K562 (cell line): ENCODE measurements around the gene PPP4R3C. TPM values are rescaled to one million over a fixed set of nuclear protein-coding genes. Genes with fewer than 3 reads are reported as not detected.

Experiments
- ATAC-seq: fragments of 200-7000 bp; cut with Tn5 transposase; 3 replicates; pipeline ENCODE4 v1.9.1; 2020; ENCODE audit warnings: moderate library complexity
- BruUV-seq: library from RNA; stranded (reverse); fragments of 400-500 nt; replicated peaks from 2 replicates; lab custom pipeline; 2021; lab: Mats Ljungman, UMichigan
- CTCF ChIA-PET: fragments of 300-600 bp; formaldehyde crosslinking; extraction: SDS; loops from one replicate; lab custom pipeline; 2021; ENCODE audit warnings: low intra/inter-chr PET ratio; lab: Yijun Ruan, JAX
- POLR2A ChIA-PET: fragments of 300-600, 350-650 bp; sonication (Branson Sonifier 250); formaldehyde crosslinking; extraction: SDS; loops from one replicate; lab custom pipeline; 2021; ENCODE audit warnings: antibody characterized with exemption, inconsistent platforms; lab: Yijun Ruan, JAX
- DNase-seq, 4 experiments: peaks; one replicate each; pipeline versions ENCODE4 v3.0.0 to v3.0.0-alpha.2; 2011 to 2018; ENCODE audit warnings: low spot score in 3 of 4, mixed read lengths in 3 of 4; ENCODE audit errors: extremely low read depth in 1 of 4
- FAIRE-seq: peaks from 2 replicates; lab custom pipeline; 2011; peaks lifted over from hg19 to GRCh38; lab: Jason Lieb, UNC
- H2AFZ ChIP-seq: 2 replicates; pipeline ENCODE4 v1.6.0; 2011; ENCODE audit warnings: low read depth, low read length, control low read depth, inconsistent platforms
- H3K27ac ChIP-seq: fragments of 200-600 bp; 3 replicates; pipeline ENCODE4 v1.8.0; 2011; ENCODE audit warnings: low read depth, mild to moderate bottlenecking, control low read depth, inconsistent platforms, low read length, moderate library complexity, mixed read lengths; ENCODE audit errors: extremely low read depth
- H3K27me3 ChIP-seq, 2 experiments: fragments of 300-600 bp in 1 of 2; 2 replicates in 1 of 2; 3 replicates in 1 of 2; pipeline versions ENCODE4 v1.6.0 to v1.8.0; 2011; ENCODE audit warnings: inconsistent platforms in 2 of 2, low read length in 2 of 2, mild to moderate bottlenecking in 1 of 2, mixed read lengths in 1 of 2, moderate library complexity in 1 of 2; ENCODE audit not compliant: control insufficient read depth in 2 of 2, insufficient read depth in 2 of 2
- H3K36me3 ChIP-seq: fragments of 300-600 bp; 3 replicates; pipeline ENCODE4 v1.8.0; 2011; ENCODE audit warnings: mild to moderate bottlenecking, low read length, inconsistent platforms; ENCODE audit not compliant: control insufficient read depth, insufficient read depth
- H3K4me1 ChIP-seq, 2 experiments: fragments of 200-600 bp in 1 of 2; replicated peaks in 1 of 2; 2 replicates in 1 of 2; 3 replicates in 1 of 2; pipeline versions ENCODE4 v1.5.1 to v1.8.0; 2011; ENCODE audit warnings: inconsistent platforms in 2 of 2, low read length in 2 of 2, mild to moderate bottlenecking in 1 of 2, mixed read lengths in 1 of 2, moderate library complexity in 1 of 2; ENCODE audit not compliant: control insufficient read depth in 2 of 2, insufficient read depth in 2 of 2
- H3K4me2 ChIP-seq: 2 replicates; pipeline ENCODE4 v1.6.1; 2011; ENCODE audit warnings: low read length, control low read depth, inconsistent platforms, mixed read lengths; ENCODE audit not compliant: insufficient read depth
- H3K4me3 ChIP-seq: fragments of 200-600 bp; sonication (generic), shearing (Covaris generic); 2 replicates; pipeline ENCODE4 v1.5.1; 2016; ENCODE audit warnings: control low read depth, inconsistent platforms
- H3K79me2 ChIP-seq: fragments of 200-600 bp; 3 replicates; pipeline ENCODE4 v1.8.0; 2011; ENCODE audit warnings: low read length, inconsistent platforms; ENCODE audit not compliant: control insufficient read depth, insufficient read depth
- H3K9ac ChIP-seq, 2 experiments: 2 replicates each; pipeline versions ENCODE4 v1.6.0 to v1.6.1; 2011; ENCODE audit warnings: low read depth in 2 of 2, low read length in 2 of 2, control low read depth in 1 of 2, inconsistent platforms in 1 of 2, mild to moderate bottlenecking in 1 of 2, mixed read lengths in 1 of 2; ENCODE audit not compliant: insufficient read depth in 1 of 2
- H3K9me1 ChIP-seq: one replicate; pipeline ENCODE4 v1.6.0; 2011; ENCODE audit warnings: inconsistent platforms, mild to moderate bottlenecking, low read length, moderate library complexity; ENCODE audit not compliant: control insufficient read depth, insufficient read depth
- H3K9me3 ChIP-seq: replicated peaks from 2 replicates; pipeline ENCODE4 v1.5.1; 2011; ENCODE audit warnings: low read depth, low read length, inconsistent platforms; ENCODE audit not compliant: control insufficient read depth, insufficient read depth
- H4K20me1 ChIP-seq: replicated peaks from 2 replicates; pipeline ENCODE4 v1.6.1; 2011; ENCODE audit warnings: low read length, inconsistent platforms, mixed read lengths; ENCODE audit not compliant: control insufficient read depth, insufficient read depth
- BRCA1 ChIP-seq, 2 experiments: fragments of 450-650 bp in 1 of 2; sonication (generic) in 1 of 2; formaldehyde crosslinking in 1 of 2; IDR thresholded peaks; 2 replicates each; pipeline versions ENCODE4 v1.5.0 to v1.6.1; 2017 to 2020; ENCODE audit warnings: mild to moderate bottlenecking in 1 of 2, missing genetic modification reagents in 1 of 2
- HEY1 ChIP-seq: fragments of 250-450 bp; sonication (Bioruptor Pico); IDR thresholded peaks from 2 replicates; pipeline ENCODE4 v1.5.0; 2020; ENCODE audit warnings: mild to moderate bottlenecking, moderate library complexity, borderline replicate concordance
- MEF2D ChIP-seq: conservative IDR thresholded peaks from 2 replicates; pipeline ENCODE4 v1.6.1; 2016; ENCODE audit warnings: low read depth, missing genetic modification characterization, missing compliant biosample characterization
- NFATC3 ChIP-seq: fragments of 450-650 bp; IDR thresholded peaks from 2 replicates; pipeline ENCODE4 v1.6.1; 2017; ENCODE audit warnings: mild to moderate bottlenecking
- SPI1 ChIP-seq: IDR thresholded peaks from 2 replicates; pipeline ENCODE4 v1.6.1; 2011; ENCODE audit warnings: low read depth, low read length, control low read depth, borderline replicate concordance
- TAL1 ChIP-seq: fragments of 450-650 bp; IDR thresholded peaks from 2 replicates; pipeline ENCODE4 v1.6.1; 2016; ENCODE audit warnings: mild to moderate bottlenecking
- TGIF2 ChIP-seq: sonication (generic); formaldehyde crosslinking; IDR thresholded peaks from 2 replicates; pipeline ENCODE4 v1.8.1; 2022; ENCODE audit warnings: mild to moderate bottlenecking, missing genetic modification reagents, moderate library complexity
- ZBED1 ChIP-seq: IDR thresholded peaks from 2 replicates; pipeline ENCODE4 v1.6.1; 2014
- ZC3H11A ChIP-seq: IDR thresholded peaks from 2 replicates; pipeline ENCODE4 v1.6.1; 2012; ENCODE audit warnings: low read depth, low read length, improper control_type of control experiment
- ZNF592 ChIP-seq: fragments of 450-650 bp; IDR thresholded peaks from 2 replicates; pipeline ENCODE4 v1.6.1; 2017; ENCODE audit warnings: antibody characterized with exemption, mild to moderate bottlenecking
- ZZZ3 ChIP-seq: fragments of 450-650 bp; IDR thresholded peaks from 2 replicates; pipeline ENCODE4 v1.6.1; 2016; ENCODE audit warnings: antibody characterized with exemption, mild to moderate bottlenecking, moderate library complexity
- WGBS: fragments of 100-300 bp; shearing (Covaris generic); methylation state at CpG from one replicate; pipeline ENCODE4 v1.1.6; 2016; ENCODE audit warnings: low coverage, mixed read lengths; ENCODE audit not compliant: insufficient coverage; ENCODE audit errors: missing lambda C conversion rate; 5-methylcytosine and 5-hydroxymethylcytosine counted together
- in situ Hi-C: fragments of 300-500 bp; cut with MboI; formaldehyde crosslinking; loops from 4 replicates; pipeline ENCODE4 v1.15.0; 2018; ENCODE audit warnings: inconsistent platforms, mixed read lengths
- intact Hi-C: fragments of 100-400 bp; cut with micrococcal nuclease; formaldehyde crosslinking; loops from 2 replicates; pipeline ENCODE4 v1.14.2; 2022
- polyA plus RNA-seq, 8 experiments: library from polyadenylated mRNA; depleted of rRNA in 4 of 8; stranded (reverse) in 5 of 8; unstranded in 3 of 8; fragments of >200 nt; fragmentation: Nextera tagmentation in 2 of 8; fragmentation: Illumina TruSeq in 1 of 8; extraction: Ambion mirVana in 2 of 8; extraction: Trizol in 1 of 8; gene quantifications; 2 replicates each; pipeline versions ENCODE4 v1.2.1 to v1.2.3, GENCODE V29; 2011 to 2014; ENCODE audit warnings: inconsistent platforms in 1 of 8, missing spikeins in 1 of 8
- total RNA-seq, 7 experiments: library from RNA; depleted of rRNA in 6 of 7; stranded (reverse); fragments of >200 nt in 6 of 7; fragmentation: Illumina TruSeq in 2 of 7; extraction: Trizol in 2 of 7; gene quantifications; 2 replicates each; pipeline versions ENCODE4 v1.2.1 to v1.2.3, GENCODE V29; 2011 to 2021; ENCODE audit warnings: low replicate concordance in 1 of 7

The PPP4R3C gene
- total and polyA plus RNA-seq, 9 of the 15 experiments (the other 6 are each of a cell fraction or from before 2014, with no cell fraction given) = 0.03 to 0.16 (median 0.03) TPM; not detected in 5

GRCh38 chrX:27491397-27491796 lies 28.3 kb upstream of the PPP4R3C start:
- in situ Hi-C loops (no loop called here), intact Hi-C loops (no loop called here)
- DNase-seq (no peak), FAIRE-seq (no peak), ATAC-seq (no peak)
- H3K4me3 ChIP-seq = no peak overlapping the region
- H3K9me3 ChIP-seq = no peaks in the 10 kb centered on the region
- no TSS peak for BruUV-seq
- POLR2A ChIA-PET = no interaction called here
- no peak overlapping the region for H3K27ac ChIP-seq
- CTCF ChIA-PET = no interaction called here
- no peaks in the 10 kb centered on the region for H3K79me2 ChIP-seq
- H3K4me1 ChIP-seq = no peaks in the 10 kb centered on the region
- H3K4me2 ChIP-seq = no peak overlapping the region
- TF ChIP-seq HEY1 (CRISPR knock-in tag) = no peak
- no peak for TF ChIP-seq TGIF2 (CRISPR knock-in tag)
- TF ChIP-seq ZZZ3 = no peak
- no peak for TF ChIP-seq NFATC3
- no peak for TF ChIP-seq ZC3H11A
- no peak for TF ChIP-seq ZBED1
- no peak for TF ChIP-seq MEF2D (tag)
- no peak for TF ChIP-seq ZNF592
- no peak for TF ChIP-seq TAL1
- no peak for TF ChIP-seq SPI1
- TF ChIP-seq BRCA1 (IDR thresholded peaks at IDR 0.05) = no peak
- TF ChIP-seq BRCA1 (CRISPR knock-in tag; IDR thresholded peaks at IDR 0.05) = no peak
- H3K9ac ChIP-seq = no peak overlapping the region
- H3K9me1 ChIP-seq = no peaks in the 10 kb centered on the region
- WGBS = 0% methylated on average over 4 of the region's 4 CpGs
- H3K36me3 ChIP-seq = no peaks in the 10 kb centered on the region
- no peak overlapping the region for H2AFZ ChIP-seq
- H3K27me3 ChIP-seq = no peaks in the 10 kb centered on the region
- no peaks in the 10 kb centered on the region for H4K20me1 ChIP-seq
